Stimulated activated CD8-positive, alpha-beta memory T cell treated with anti-CD3 and anti-CD28 coated beads, Interleukin-15, amount 100 ng/mL, for 1 hour (primary cell): ENCODE data around the gene GAS6.
"Not testable (repeated sequence)": the region's sequence is repeated elsewhere in the genome, so short reads cannot be mapped to it uniquely, and the experiment has no call there.

ENCODE experiments used
- DNase-seq: peaks from one replicate; pipeline ENCODE4 v3.0.0-alpha.2; 2020; ENCODE audit warnings: low read depth

The GAS6 gene

GRCh38 chr13:113863524-113864272 lies at the start of gene GAS6:
Gene GAS6 (minus strand): TSS chr13:113864076. CDS start chr13:113863920, 156 bp downstream.
- no peak for DNase-seq

DNA sequence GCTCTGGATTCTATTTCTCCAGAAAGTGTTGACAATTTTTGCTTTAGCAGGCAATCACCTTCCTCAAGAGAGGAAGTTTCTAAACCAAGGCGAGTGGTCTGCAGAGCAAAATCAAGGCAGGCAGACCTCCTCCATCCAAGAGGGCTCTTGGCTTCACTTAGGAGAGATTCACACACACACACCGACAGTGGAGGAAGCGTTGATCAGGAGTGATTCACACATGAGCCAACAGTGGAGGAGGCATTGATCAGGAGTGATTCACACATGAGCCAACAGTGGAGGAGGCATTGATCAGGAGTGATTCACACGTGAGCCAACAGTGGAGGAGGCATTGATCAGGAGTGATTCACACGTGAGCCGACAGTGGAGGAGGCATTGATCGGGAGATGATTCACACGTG lies 49.5 kb upstream of the GAS6 start:
- not testable (repeated sequence) for DNase-seq

DNA sequence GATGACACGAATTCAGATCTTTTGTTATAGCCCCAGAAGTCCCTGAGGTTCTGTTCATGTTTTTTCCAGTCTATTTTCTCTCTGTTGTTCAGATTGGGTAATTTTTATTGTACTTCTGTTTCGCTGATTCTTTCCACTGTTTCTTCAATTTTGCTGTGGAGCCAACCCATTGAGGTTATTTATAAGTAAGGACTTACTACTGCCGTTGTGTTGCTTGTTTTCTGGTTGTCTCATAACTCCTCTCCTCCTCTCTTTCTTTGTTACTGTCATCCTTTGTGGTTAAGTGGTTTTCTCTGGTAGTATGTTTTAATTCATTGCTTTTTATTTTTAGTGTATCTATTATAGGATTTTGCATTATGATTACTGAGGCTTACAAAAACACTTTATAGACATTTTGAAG lies 48.7 kb upstream of the GAS6 start:
- no peak for DNase-seq

DNA sequence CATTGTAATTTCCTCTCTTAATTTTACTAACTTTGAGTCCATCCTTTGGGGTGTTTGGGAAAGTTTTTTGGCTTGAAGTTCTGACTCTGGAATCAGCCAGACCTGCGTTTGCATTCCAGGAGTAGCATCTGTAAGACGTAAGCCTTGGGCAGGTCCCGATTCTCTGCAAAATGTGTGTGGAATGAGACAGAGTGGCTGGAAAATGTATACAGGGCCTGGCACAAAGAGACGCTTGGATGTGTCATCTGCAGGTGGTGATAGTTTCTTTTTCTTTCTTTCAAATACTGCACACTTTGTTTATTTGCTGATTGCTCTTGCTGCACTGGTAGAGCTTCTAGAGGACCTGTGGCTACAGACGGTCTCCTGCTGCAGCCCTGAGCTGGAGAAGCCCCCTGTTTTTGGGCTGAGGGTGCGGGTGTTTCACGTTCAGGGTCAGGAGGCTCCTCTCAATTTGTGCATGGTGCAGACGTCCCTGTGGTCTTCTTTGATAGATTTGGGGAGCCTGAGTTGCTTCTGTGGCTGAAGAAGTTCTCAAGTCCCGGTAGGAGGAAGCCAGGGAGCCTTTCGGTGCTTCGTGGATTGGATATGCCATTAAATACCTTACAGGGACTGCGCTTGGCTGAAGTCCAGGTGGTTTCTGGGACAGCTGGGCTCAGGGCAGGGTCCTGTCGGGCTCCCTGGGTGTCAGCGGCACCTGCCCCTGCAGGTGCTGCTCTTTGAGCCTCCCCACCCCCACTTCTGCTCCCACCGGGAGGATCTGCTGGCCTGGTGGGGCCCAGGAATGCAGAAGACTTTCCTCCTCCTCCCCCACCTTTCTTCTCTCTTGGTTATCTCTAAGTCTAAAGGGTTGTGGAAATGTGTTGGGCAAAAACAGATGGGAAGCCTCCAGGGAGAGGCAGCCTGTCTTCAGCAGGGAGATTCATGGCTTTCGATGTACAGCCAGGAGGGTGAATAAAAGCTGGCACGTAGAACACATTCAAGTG lies 44.0 kb upstream of the GAS6 start:
- no peak for DNase-seq

GRCh38 chr13:113906571-113906970 lies 42.7 kb upstream of the GAS6 start:
- no peak for DNase-seq

GRCh38 chr13:113905942-113906341 lies 42.1 kb upstream of the GAS6 start:
- DNase-seq = no peak

DNA sequence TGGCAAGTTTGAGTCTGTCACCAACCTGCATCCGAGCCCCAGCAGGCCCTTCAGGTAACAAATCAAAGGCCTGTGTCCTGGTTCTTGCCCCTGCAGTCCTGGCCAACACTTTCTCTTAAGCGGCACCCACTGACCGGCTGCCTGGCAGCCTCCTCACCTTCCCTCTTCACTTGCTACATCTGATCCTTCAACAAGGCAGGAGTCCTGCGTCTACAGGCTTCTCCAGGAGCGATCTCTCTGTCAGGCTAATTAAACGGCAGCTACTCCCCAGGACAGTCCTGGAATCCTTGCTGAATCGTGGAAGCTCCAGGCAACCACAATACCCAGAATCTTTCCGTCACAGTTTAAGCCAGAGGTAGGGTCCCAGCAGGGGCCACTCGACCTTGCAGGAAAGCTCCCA lies 41.1 kb upstream of the GAS6 start:
- DNase-seq = no peak

- no peak for DNase-seq
These were observed 40.5 kb upstream of the GAS6 start for GRCh38 chr13:113904411-113904810.

GRCh38 chr13:113903912-113904311 lies 40.0 kb upstream of the GAS6 start:
- DNase-seq = no peak

DNA sequence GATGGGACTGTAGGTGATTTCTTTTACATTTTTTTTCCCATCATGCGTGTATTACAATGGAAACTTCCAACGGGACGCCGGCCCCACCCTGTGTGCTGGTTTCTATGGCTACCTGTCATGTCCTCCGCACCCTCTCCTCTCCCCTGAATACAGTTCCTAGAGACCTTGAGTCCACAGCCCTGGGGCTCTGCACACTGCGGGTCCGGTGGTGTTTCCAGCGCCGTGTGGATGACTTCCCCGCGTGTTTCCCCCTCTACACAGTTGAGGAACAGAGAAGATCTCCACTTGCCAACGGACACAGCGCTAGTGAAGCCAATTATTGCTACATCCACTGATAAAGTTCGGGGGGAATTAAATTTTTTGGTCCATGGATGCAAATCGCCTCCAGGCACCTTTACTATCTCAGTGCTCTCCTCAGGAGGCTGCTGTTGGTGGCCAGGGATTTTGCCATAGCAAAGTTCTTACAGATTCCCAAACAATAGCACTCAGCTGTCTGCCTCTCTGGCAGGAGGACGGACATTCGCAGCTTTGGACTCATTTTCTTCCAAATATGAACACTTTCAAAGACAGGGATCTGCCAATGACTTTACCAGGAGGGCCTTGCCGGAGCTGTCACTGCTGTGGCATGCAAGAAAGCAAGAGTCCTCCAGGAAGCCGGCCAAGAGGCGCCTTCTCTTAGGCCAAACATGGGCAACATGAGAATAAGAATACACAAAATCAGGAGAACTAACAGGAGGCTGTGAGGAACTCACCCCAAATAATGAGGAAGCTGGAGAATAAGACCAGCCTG lies 39.3 kb upstream of the GAS6 start:
- DNase-seq = no peak

DNA sequence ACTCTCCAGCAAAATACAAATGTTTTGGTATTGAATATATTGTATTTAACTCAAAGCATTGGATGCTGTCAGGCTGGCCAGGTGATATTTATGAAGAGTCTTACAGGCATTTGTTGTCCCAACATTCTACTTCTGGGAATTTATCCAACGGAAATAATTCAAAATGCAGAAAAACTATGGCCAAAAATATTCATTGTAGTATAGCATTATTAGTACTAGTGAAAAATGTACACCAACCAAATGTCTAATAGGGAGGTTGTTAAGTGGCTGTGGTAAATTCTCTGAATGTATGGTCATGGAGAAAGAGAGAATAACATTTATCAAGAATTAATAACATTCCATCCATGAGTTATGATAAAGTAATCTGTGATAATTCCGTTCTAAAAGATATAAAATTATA lies 38.6 kb upstream of the GAS6 start:
- DNase-seq = no peak

DNA sequence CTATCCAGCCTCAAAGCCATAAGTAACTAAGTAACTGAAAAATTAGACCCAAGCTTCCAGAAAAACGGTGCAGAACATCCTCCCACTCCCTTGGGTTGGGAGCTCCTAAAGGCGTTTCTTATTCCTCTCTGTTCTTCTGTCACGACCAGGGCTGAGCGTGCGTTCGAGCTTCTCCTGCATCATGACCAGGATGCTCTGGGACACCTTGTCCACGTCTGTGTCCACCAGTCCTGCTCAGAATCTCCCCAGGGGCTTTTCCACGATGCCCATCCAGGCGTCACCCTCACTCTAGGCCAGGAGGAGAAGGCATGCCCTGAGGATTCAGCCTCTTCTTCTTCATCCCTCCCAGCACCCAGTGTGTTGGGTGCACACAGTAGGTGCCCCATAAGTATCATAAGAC lies 37.8 kb upstream of the GAS6 start:
- no peak for DNase-seq

DNA sequence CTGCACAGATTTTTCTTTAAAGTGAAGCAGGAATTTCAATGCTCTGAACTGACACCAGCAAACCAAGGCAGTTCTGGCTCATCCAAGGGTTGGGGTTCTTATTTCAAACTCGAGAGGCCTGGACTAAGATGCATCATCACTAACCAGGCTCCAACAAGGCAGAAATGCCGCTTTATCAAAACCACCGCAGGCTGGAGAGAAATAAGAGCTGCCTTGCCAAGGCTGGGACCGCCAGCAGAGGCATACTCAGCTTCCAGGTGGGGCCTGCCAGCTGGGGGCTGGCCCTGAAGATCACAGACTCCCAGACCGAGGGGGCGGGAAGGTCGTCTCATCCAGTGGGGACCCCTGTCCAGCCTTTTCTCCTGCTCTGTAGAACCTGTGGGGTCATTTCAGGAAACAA lies 37.4 kb upstream of the GAS6 start:
- DNase-seq = no peak

- DNase-seq = no peak
These were observed 36.8 kb upstream of the GAS6 start for GRCh38 chr13:113900646-113901045.

- DNase-seq = no peak
These were observed 34.5 kb upstream of the GAS6 start for GRCh38 chr13:113898391-113898790.

GRCh38 chr13:113897966-113898365 lies 34.1 kb upstream of the GAS6 start:
- no peak for DNase-seq

GRCh38 chr13:113897161-113897560 lies 33.3 kb upstream of the GAS6 start:
- no peak for DNase-seq

DNA sequence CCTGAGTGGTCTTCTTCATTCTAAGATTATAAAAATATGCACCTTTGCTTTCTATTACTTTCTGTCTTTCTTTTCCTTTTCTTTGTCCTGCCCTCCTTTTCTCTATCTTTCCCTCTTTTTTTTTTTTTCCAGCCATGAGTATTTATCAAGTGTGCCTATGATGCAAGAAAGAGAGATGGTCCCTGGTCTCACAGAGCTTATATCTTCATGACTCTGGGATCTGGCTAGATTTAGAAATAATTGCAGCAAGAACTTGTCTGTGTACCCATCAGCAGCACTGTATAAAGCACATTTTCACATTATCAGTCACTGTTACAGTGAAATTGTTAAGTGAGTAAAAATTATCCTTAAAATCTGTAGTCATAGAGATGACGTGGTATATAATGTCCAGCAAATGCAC lies 31.6 kb upstream of the GAS6 start:
- no peak for DNase-seq

- DNase-seq = no peak
These were observed 27.1 kb upstream of the GAS6 start for GRCh38 chr13:113890774-113891480.

DNA sequence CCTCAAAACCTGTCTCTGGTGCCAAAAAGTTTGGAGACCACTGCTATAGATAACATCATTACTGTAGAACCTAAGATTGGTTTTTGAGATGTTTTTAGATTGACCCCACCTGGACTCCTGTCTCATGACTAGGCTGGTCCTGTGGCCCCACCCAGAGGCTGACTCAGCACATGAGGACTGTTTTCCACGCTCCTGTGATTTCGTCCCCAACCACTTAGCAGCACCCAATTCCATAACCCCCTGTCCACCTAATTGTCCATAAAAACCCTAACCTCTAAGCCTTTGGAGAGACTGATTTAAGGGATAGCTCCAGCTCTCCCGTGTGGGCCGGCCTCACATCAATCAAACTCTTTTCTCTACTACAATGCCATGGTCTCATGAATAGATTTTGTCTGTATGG lies 25.6 kb upstream of the GAS6 start:
- DNase-seq = no peak

DNA sequence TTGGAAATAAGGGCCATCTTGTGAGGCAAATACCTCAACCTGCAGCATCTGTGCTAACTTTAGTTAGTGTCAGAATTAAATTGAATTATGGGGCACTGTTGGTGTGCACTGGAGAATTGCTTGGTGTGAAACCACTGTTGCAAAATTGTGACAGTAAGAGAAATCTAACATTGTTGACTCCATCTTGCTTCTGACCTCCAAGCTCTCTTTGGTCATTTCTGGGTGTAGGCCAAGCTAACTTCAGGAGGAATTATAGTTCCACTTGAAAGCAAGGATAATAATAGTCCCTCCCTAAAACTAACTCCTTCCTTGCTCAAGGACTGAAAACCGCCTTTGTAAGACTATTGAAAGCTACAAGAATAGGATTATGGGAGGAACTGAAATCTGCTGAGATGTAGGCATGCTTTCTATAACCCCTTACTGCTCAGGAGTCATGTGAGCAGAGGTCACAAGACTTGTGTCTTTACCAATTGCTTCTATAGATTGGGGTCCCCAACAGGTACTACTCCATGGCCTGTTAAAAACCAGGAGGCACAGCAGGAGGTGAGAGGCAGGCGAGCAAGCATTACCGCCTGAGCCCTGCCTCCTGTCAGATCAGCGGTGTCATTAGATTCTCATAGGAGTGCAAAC lies 24.9 kb upstream of the GAS6 start:
- no peak for DNase-seq
